HEK293 (cell line): ENCODE results near the gene KDM4B.
"Not testable (repeated sequence)": the region's sequence is repeated elsewhere in the genome, so short reads cannot be mapped to it uniquely, and the experiment has no call there.

ENCODE experiments used
- CTCF ChIP-seq: fragments of 450-650 bp; formaldehyde crosslinking; IDR thresholded peaks from 2 replicates; pipeline ENCODE4 v1.5.1; 2016; ENCODE audit warnings: missing biosample characterization, missing genetic modification characterization
- MYNN ChIP-seq: fragments of 450-650 bp; formaldehyde crosslinking; IDR thresholded peaks from 2 replicates; pipeline ENCODE4 v1.5.1; 2016; ENCODE audit warnings: missing biosample characterization, missing genetic modification characterization, borderline replicate concordance
- PATZ1 ChIP-seq: fragments of 450-650 bp; formaldehyde crosslinking; IDR thresholded peaks from 2 replicates; pipeline ENCODE4 v1.5.1; 2016; ENCODE audit warnings: missing biosample characterization, missing genetic modification characterization
- YY1 ChIP-seq: fragments of 450-650 bp; formaldehyde crosslinking; IDR thresholded peaks from 2 replicates; pipeline ENCODE4 v1.5.1; 2018; ENCODE audit warnings: missing biosample characterization, missing genetic modification characterization
- ZBTB17 ChIP-seq: fragments of 450-650 bp; formaldehyde crosslinking; IDR thresholded peaks from 2 replicates; pipeline ENCODE4 v1.5.1; 2016; ENCODE audit warnings: missing biosample characterization, missing genetic modification characterization
- ZBTB44 ChIP-seq: fragments of 450-650 bp; IDR thresholded peaks from 2 replicates; pipeline ENCODE4 v1.5.1; 2018; ENCODE audit warnings: missing biosample characterization, mild to moderate bottlenecking, missing genetic modification characterization
- ZBTB49 ChIP-seq: fragments of 450-650 bp; formaldehyde crosslinking; IDR thresholded peaks from 2 replicates; pipeline ENCODE4 v1.5.1; 2016; ENCODE audit warnings: missing biosample characterization, missing genetic modification characterization, low read depth
- ZNF544 ChIP-seq: fragments of 450-650 bp; formaldehyde crosslinking; IDR thresholded peaks from 2 replicates; pipeline ENCODE4 v1.5.0; 2017; ENCODE audit warnings: missing biosample characterization, missing genetic modification characterization
- ZNF629 ChIP-seq: fragments of 450-650 bp; formaldehyde crosslinking; IDR thresholded peaks from 2 replicates; pipeline ENCODE4 v1.5.1; 2017; ENCODE audit warnings: missing biosample characterization, missing genetic modification characterization
- ZNF639 ChIP-seq: fragments of 450-650 bp; formaldehyde crosslinking; IDR thresholded peaks from 2 replicates; pipeline ENCODE4 v1.5.1; 2016; ENCODE audit warnings: missing biosample characterization, missing genetic modification characterization
- ZNF776 ChIP-seq: fragments of 450-650 bp; formaldehyde crosslinking; IDR thresholded peaks from 2 replicates; pipeline ENCODE4 v1.5.0; 2017; ENCODE audit warnings: missing biosample characterization, missing genetic modification characterization, borderline replicate concordance

- not testable (repeated sequence) for TF ChIP-seq ZNF544 (tag by site-specific recombination); ZNF776; ZBTB17 (tag by site-specific recombination); YY1 (tag by site-specific recombination); MYNN (tag by site-specific recombination); CTCF; ZBTB44 (tag by site-specific recombination); ZNF629 (tag by site-specific recombination); ZBTB49 (tag by site-specific recombination); PATZ1; ZNF639 (tag by site-specific recombination)
These were observed 226.7 kb downstream of the KDM4B start for GRCh38 chr19:5195587-5195986.
